ENCODE results near the gene LTBR.

DNA sequence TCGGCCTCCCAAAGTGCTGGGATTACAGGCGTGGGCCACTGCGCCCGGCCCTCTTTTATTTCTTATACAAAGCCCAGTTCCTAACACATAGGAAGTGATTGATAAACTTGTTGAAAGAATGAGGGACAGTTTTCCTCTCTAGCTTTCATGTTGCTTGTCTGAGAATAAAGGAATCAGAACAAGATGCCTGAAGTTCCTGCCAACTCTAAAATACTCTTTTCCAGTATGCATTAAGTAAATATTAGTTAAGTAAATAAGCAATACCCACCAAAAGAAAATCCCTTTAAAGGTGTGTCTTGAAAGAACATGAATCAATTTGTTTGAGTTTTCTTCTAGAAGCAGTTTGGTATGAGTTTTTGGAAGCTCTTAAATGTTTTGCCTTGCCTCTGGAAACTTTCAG lies 36.4 kb downstream of the LTBR start:
- TF ChIP-seq EZH2 (IDR thresholded peaks at IDR 0.05; ENCODE audit: borderline replicate concordance, insufficient read depth, low read depth, low read length, poor library complexity, severe bottlenecking), result no peak
- TF ChIP-seq, protein P1, sequence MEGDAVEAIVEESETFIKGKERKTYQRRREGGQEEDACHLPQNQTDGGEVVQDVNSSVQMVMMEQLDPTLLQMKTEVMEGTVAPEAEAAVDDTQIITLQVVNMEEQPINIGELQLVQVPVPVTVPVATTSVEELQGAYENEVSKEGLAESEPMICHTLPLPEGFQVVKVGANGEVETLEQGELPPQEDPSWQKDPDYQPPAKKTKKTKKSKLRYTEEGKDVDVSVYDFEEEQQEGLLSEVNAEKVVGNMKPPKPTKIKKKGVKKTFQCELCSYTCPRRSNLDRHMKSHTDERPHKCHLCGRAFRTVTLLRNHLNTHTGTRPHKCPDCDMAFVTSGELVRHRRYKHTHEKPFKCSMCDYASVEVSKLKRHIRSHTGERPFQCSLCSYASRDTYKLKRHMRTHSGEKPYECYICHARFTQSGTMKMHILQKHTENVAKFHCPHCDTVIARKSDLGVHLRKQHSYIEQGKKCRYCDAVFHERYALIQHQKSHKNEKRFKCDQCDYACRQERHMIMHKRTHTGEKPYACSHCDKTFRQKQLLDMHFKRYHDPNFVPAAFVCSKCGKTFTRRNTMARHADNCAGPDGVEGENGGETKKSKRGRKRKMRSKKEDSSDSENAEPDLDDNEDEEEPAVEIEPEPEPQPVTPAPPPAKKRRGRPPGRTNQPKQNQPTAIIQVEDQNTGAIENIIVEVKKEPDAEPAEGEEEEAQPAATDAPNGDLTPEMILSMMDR (IDR thresholded peaks at IDR 0.05), result no peak
